DOHH2 (cell line): ENCODE results near the gene DNAAF9.

Experiments
- EZH2phosphoT487 ChIP-seq: fragments of 200-600 bp; sonication (generic); IDR thresholded peaks from 2 replicates; pipeline ENCODE4 v1.6.1; 2017; ENCODE audit warnings: borderline replicate concordance, mild to moderate bottlenecking, antibody characterized with exemption, low read length, moderate library complexity, mixed read lengths
- TF ChIP-seq, protein P1 (sequence below): fragments of 200-600 bp; sonication (generic); IDR thresholded peaks from one replicate; pipeline ENCODE4 v1.5.1; 2014; ENCODE audit warnings: antibody characterized with exemption, mild to moderate bottlenecking, low read depth, low read length; ENCODE audit not compliant: poor library complexity, severe bottlenecking

DNA sequence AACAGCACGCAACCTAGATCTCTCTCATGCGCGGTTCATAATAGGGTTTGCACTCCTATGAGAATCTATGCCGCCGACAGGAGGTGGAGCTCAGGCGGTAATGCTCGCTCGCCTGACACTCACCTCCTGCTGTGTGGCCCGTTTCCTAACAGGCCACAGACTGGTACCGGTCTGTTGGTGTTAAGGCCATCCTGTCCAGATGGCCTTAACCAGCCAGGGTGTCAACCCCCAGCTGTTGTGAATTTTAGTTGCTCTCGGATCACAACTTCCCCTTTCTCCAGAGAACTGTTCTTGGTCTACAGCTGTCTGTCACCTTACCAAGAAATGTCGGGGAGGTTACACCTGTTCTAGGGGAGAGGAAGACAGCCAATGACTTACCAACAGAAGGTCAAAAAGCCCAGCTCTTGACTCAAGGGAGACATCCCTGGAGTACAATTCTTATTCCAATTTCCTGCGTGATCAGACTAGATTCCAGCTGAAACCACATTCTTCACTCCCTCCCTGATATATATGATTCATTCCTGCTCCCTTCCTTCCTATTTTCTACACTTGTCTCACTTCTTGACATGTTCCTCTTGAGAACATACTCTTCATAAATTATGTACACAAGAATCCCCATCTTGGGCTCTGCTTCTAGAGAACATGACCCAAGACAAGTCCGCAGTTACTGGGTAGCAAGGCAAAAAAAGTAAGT is 23.1 kb upstream of the DNAAF9 start:
- TF ChIP-seq, protein P1, sequence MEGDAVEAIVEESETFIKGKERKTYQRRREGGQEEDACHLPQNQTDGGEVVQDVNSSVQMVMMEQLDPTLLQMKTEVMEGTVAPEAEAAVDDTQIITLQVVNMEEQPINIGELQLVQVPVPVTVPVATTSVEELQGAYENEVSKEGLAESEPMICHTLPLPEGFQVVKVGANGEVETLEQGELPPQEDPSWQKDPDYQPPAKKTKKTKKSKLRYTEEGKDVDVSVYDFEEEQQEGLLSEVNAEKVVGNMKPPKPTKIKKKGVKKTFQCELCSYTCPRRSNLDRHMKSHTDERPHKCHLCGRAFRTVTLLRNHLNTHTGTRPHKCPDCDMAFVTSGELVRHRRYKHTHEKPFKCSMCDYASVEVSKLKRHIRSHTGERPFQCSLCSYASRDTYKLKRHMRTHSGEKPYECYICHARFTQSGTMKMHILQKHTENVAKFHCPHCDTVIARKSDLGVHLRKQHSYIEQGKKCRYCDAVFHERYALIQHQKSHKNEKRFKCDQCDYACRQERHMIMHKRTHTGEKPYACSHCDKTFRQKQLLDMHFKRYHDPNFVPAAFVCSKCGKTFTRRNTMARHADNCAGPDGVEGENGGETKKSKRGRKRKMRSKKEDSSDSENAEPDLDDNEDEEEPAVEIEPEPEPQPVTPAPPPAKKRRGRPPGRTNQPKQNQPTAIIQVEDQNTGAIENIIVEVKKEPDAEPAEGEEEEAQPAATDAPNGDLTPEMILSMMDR = no peak
- TF ChIP-seq EZH2phosphoT487 = no peak
